ENCODE measurements around the gene UBE2S.

The UBE2S gene

DNA sequence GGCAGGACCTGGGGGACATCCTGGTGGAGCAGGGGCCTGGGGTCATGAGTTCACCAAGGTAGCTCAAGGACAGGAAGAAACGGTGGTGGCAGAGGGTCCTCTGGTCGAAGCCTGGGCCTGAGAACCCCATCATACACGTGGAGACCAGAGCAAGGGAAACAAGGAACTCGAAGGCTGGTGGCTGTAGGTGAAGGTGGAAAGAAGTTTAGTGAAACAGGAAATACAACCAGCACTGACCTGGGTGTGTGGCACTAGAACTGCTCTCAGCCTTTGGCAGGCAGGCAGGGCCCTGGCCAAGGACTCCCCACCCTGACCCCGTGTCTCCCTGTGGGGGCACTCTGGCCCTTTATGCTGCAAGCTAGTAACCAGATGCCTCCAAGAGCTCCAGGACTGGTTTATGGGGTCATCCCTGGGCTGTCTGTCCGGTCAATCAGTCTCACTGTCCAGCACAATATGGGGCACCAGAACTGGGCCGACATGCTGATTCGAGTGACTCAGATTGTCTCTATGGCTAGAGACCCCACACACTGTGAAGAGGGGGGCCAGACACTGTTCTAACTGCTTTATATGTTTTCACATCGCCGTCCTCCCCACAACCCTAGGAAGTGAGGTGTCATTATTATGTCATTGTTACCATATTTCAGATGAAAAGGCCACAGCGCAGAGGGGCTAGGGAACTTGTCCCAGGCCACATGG is 56.8 kb downstream of the UBE2S start:
- DNase-seq (ENCODE audit: low read depth) = no peak
- TF ChIP-seq, protein P1, sequence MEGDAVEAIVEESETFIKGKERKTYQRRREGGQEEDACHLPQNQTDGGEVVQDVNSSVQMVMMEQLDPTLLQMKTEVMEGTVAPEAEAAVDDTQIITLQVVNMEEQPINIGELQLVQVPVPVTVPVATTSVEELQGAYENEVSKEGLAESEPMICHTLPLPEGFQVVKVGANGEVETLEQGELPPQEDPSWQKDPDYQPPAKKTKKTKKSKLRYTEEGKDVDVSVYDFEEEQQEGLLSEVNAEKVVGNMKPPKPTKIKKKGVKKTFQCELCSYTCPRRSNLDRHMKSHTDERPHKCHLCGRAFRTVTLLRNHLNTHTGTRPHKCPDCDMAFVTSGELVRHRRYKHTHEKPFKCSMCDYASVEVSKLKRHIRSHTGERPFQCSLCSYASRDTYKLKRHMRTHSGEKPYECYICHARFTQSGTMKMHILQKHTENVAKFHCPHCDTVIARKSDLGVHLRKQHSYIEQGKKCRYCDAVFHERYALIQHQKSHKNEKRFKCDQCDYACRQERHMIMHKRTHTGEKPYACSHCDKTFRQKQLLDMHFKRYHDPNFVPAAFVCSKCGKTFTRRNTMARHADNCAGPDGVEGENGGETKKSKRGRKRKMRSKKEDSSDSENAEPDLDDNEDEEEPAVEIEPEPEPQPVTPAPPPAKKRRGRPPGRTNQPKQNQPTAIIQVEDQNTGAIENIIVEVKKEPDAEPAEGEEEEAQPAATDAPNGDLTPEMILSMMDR (IDR thresholded peaks at IDR 0.05; ENCODE audit: insufficient read depth, low read depth, low read length, missing control alignments) = no peak
- no peak overlapping the region for H3K4me3 ChIP-seq (ENCODE audit: low read length)
